ENCODE measurements around the gene AMPD3.

AMPD3 gene

GRCh38 chr11:10455637-10456487, 798 bp downstream of the AMPD3 start:
- TF ChIP-seq CTCF (IDR thresholded peaks at IDR 0.05; ENCODE audit: insufficient read depth, low read length, missing control alignments) = no peak
- POLR2A ChIA-PET = no interaction called here
- peak overlapping the region; percentile 50 for H3K4me3 ChIP-seq (ENCODE audit: low read depth, low read length)
- CTCF ChIA-PET = interaction anchor here (1.0 to 1.8 kb wide), 10 partner anchors 8 to 199 kb away, joined by 3 to 9 read pairs (median 4); partner anchors contain the start of gene RNF141
- peak; percentile 36 for DNase-seq (ENCODE audit: low read depth, low spot score)

GRCh38 chr11:10456519-10456918, 1.5 kb downstream of the AMPD3 start:
- ChIA-PET CTCF (interaction anchor here (1.6 to 1.8 kb wide), 3 partner anchors 50 to 198 kb away, joined by 5 to 9 read pairs (median 9); partner anchors contain the start of gene RNF141), POLR2A (no interaction called here)
- H3K4me3 ChIP-seq (ENCODE audit: low read depth, low read length) = peak overlapping the region; percentile 50
- no peak for DNase-seq (ENCODE audit: low read depth, low spot score)
- TF ChIP-seq CTCF (IDR thresholded peaks at IDR 0.05; ENCODE audit: insufficient read depth, low read length, missing control alignments) = no peak

GRCh38 chr11:10457901-10458300, 2.8 kb downstream of the AMPD3 start:
- POLR2A ChIA-PET = no interaction called here
- no peak for TF ChIP-seq CTCF (IDR thresholded peaks at IDR 0.05; ENCODE audit: insufficient read depth, low read length, missing control alignments)
- DNase-seq (ENCODE audit: low read depth, low spot score) = no peak
- CTCF ChIA-PET = no interaction called here
- no peak overlapping the region for H3K4me3 ChIP-seq (ENCODE audit: low read depth, low read length)

GRCh38 chr11:10459029-10459970, 4.2 kb downstream of the AMPD3 start:
- no peak overlapping the region for H3K4me3 ChIP-seq (ENCODE audit: low read depth, low read length)
- POLR2A ChIA-PET = no interaction called here
- CTCF ChIA-PET = interaction anchor here (0.7 to 1.6 kb wide), 2 partner anchors 53 to 82 kb away, joined by 3 to 9 read pairs; partner anchors contain the start of gene RNF141
- TF ChIP-seq CTCF (IDR thresholded peaks at IDR 0.05; ENCODE audit: insufficient read depth, low read length, missing control alignments) = no peak
- DNase-seq (ENCODE audit: low read depth, low spot score) = no peak

GRCh38 chr11:10460611-10461275, 5.7 kb downstream of the AMPD3 start:
- no peak overlapping the region for H3K4me3 ChIP-seq (ENCODE audit: low read depth, low read length)
- ChIA-PET POLR2A (no interaction called here), CTCF (interaction anchor here (0.8 to 1.1 kb wide), 2 partner anchors 9 to 26 kb away, joined by 3 to 4 read pairs; no protein-coding TSS in a partner anchor)
- DNase-seq (ENCODE audit: low read depth, low spot score) = no peak
- TF ChIP-seq CTCF (IDR thresholded peaks at IDR 0.05; ENCODE audit: insufficient read depth, low read length, missing control alignments) = no peak

Measured in AG04449 (cell line).